HepG2 (cell line): Measurements from ENCODE around the gene CYP4F12. TPM values are rescaled to one million over a fixed set of nuclear protein-coding genes. Genes with fewer than 3 reads are reported as not detected.
A peak's percentile ranks its signal among the peaks of the same experiment; 100 is the strongest.

ENCODE experiments used
- ASH2L ChIP-seq: fragments of 300-600, 200-600 bp; sonication (generic); IDR thresholded peaks from 2 replicates; pipeline ENCODE4 v1.7.0; 2017; ENCODE audit warnings: low read depth, mild to moderate bottlenecking, moderate library complexity, mixed read lengths, low read length; ENCODE audit not compliant: insufficient read length
- ETS1 ChIP-seq: sonication (generic); formaldehyde crosslinking; IDR thresholded peaks from 2 replicates; pipeline ENCODE4 v1.4.0; 2020; ENCODE audit warnings: missing genetic modification reagents
- FOXK2 ChIP-seq: fragments of 450-650 bp; IDR thresholded peaks from 2 replicates; pipeline ENCODE4 v1.6.1; 2016
- GATAD2A ChIP-seq: IDR thresholded peaks from 2 replicates; pipeline ENCODE4 v1.6.1; 2016
- HBP1 ChIP-seq: IDR thresholded peaks from 2 replicates; pipeline ENCODE4 v1.6.1; 2016; ENCODE audit warnings: low read depth, control low read depth
- HDAC2 ChIP-seq: sonication (generic); formaldehyde crosslinking; IDR thresholded peaks from 2 replicates; pipeline ENCODE4 v1.4.0; 2020; ENCODE audit warnings: missing genetic modification reagents
- KMT2A ChIP-seq: sonication (generic); formaldehyde crosslinking; IDR thresholded peaks from 2 replicates; pipeline ENCODE4 v1.4.0; 2020; ENCODE audit warnings: missing genetic modification reagents
- NCOR1 ChIP-seq: fragments of 200-600 bp; sonication (generic); IDR thresholded peaks from 2 replicates; pipeline ENCODE4 v1.7.0; 2017; ENCODE audit warnings: antibody characterized with exemption, low read length, borderline replicate concordance
- PITX1 ChIP-seq: sonication (generic); formaldehyde crosslinking; IDR thresholded peaks from 2 replicates; pipeline ENCODE4 v1.5.1; 2020; ENCODE audit warnings: mild to moderate bottlenecking, missing genetic modification reagents
- SRSF1 ChIP-seq: fragments of 200-400 bp; formaldehyde crosslinking; optimal IDR thresholded peaks from 2 replicates; pipeline ENCODE3; 2017; ENCODE audit warnings: mild to moderate bottlenecking, low read depth, low read length, moderate library complexity
- TBX2 ChIP-seq: sonication (generic); formaldehyde crosslinking; IDR thresholded peaks from 2 replicates; pipeline ENCODE4 v1.5.0; 2020; ENCODE audit warnings: missing genetic modification reagents, mild to moderate bottlenecking, borderline replicate concordance
- ZBTB3 ChIP-seq: sonication (generic); formaldehyde crosslinking; IDR thresholded peaks from 2 replicates; pipeline ENCODE4 v1.4.0; 2020; ENCODE audit warnings: low read depth, mild to moderate bottlenecking, moderate library complexity, missing genetic modification reagents, borderline replicate concordance
- ZBTB34 ChIP-seq: sonication (generic); formaldehyde crosslinking; IDR thresholded peaks from 2 replicates; pipeline ENCODE4 v1.8.0; 2022; ENCODE audit warnings: mild to moderate bottlenecking, missing genetic modification reagents
- ZFX ChIP-seq: sonication (generic); formaldehyde crosslinking; IDR thresholded peaks from 2 replicates; pipeline ENCODE4 v1.4.0; 2020; ENCODE audit warnings: mild to moderate bottlenecking, low read depth, missing genetic modification reagents, moderate library complexity
- ZNF343 ChIP-seq: sonication (generic); formaldehyde crosslinking; IDR thresholded peaks from 2 replicates; pipeline ENCODE4 v1.4.0; 2020; ENCODE audit warnings: mild to moderate bottlenecking, missing genetic modification reagents
- ZNF350 ChIP-seq: sonication (generic); formaldehyde crosslinking; IDR thresholded peaks from 2 replicates; pipeline ENCODE4 v1.4.0; 2020; ENCODE audit warnings: mild to moderate bottlenecking, low read depth, missing genetic modification reagents, borderline replicate concordance
- ZNF710 ChIP-seq: sonication (generic); formaldehyde crosslinking; IDR thresholded peaks from 2 replicates; pipeline ENCODE4 v1.5.0; 2020; ENCODE audit warnings: mild to moderate bottlenecking, missing genetic modification reagents, borderline replicate concordance
- ZNF782 ChIP-seq: sonication (generic); formaldehyde crosslinking; IDR thresholded peaks from 2 replicates; pipeline ENCODE4 v1.4.0; 2020; ENCODE audit warnings: missing genetic modification reagents, mild to moderate bottlenecking, borderline replicate concordance
- ZNF83 ChIP-seq: sonication (generic); formaldehyde crosslinking; IDR thresholded peaks from 2 replicates; pipeline ENCODE4 v1.4.0; 2020; ENCODE audit warnings: missing genetic modification reagents, mild to moderate bottlenecking, borderline replicate concordance
- ZNF839 ChIP-seq: sonication (generic); formaldehyde crosslinking; IDR thresholded peaks from 2 replicates; pipeline ENCODE4 v1.4.0; 2020; ENCODE audit warnings: missing genetic modification reagents, mild to moderate bottlenecking, borderline replicate concordance
- ZXDC ChIP-seq: sonication (generic); formaldehyde crosslinking; IDR thresholded peaks from 2 replicates; pipeline ENCODE4 v1.5.0; 2020; ENCODE audit warnings: mild to moderate bottlenecking, missing genetic modification reagents
- polyA plus RNA-seq, 8 experiments: library from polyadenylated mRNA; depleted of rRNA in 3 of 8; stranded (reverse) in 7 of 8; unstranded in 1 of 8; fragments of >200 nt; fragmentation: Illumina TruSeq in 4 of 8; extraction: Trizol in 4 of 8; gene quantifications; 2 replicates each; pipeline versions ENCODE4 v1.2.1 to v1.2.3, GENCODE V29; 2011 to 2016; ENCODE audit warnings: low read depth in 4 of 8, missing spikeins in 1 of 8, mixed read lengths in 1 of 8; ENCODE audit not compliant: insufficient read depth in 1 of 8
- total RNA-seq, 5 experiments: library from RNA; depleted of rRNA; stranded (reverse); fragments of >200 nt; fragmentation: Illumina TruSeq; extraction: Trizol; gene quantifications; 2 replicates each; pipeline ENCODE4 v1.2.3, GENCODE V29; 2016; ENCODE audit warnings: low read depth in 1 of 5

The CYP4F12 gene
- total and polyA plus RNA-seq, 2 of the 13 experiments (the other 11 are each of a cell fraction or from before 2014, with no cell fraction given): 29.9 to 30.8 TPM

GRCh38 chr19:15673176-15673654, 328 bp downstream of the CYP4F12 start (continued):
- TF ChIP-seq KMT2A: 0 out of 2 replicates have a peak, but pooled peaks have one; percentile 27
- TF ChIP-seq ETS1 (CRISPR knock-in tag): no peak
- TF ChIP-seq ZNF710 (CRISPR knock-in tag): 0 out of 2 replicates have a peak, but pooled peaks have one; percentile 64
- TF ChIP-seq ZXDC: 0 out of 2 replicates have a peak, but pooled peaks have one; percentile 51
- peak; percentile 89 for TF ChIP-seq ZBTB34 (CRISPR knock-in tag)
- peak; percentile 41 for TF ChIP-seq ASH2L
- TF ChIP-seq GATAD2A (CRISPR knock-in tag): peak; percentile 70; the same call in 1 of the 2 replicates
- peak; percentile 63; the same call in 1 of the 2 replicates for TF ChIP-seq TBX2 (CRISPR knock-in tag)
- peak; percentile 35; the same call in 1 of the 2 replicates for TF ChIP-seq ZNF350 (CRISPR knock-in tag)
- TF ChIP-seq HBP1: no peak
- peak; percentile 47; the same call in 1 of the 2 replicates for TF ChIP-seq HDAC2 (CRISPR knock-in tag)
- no peak for TF ChIP-seq ZBTB3 (CRISPR knock-in tag)
- peak; percentile 82 for TF ChIP-seq FOXK2
- TF ChIP-seq SRSF1: no peak
- TF ChIP-seq ZNF839 (CRISPR knock-in tag): 0 out of 2 replicates have a peak, but pooled peaks have one; percentile 22
- TF ChIP-seq PITX1 (CRISPR knock-in tag): peak; percentile 82
- peak; percentile 68; the same call in 1 of the 2 replicates for TF ChIP-seq NCOR1
- TF ChIP-seq ZNF782 (CRISPR knock-in tag): no peak
- 0 out of 2 replicates have a peak, but pooled peaks have one; percentile 50 for TF ChIP-seq ZNF83 (CRISPR knock-in tag)
- peak; percentile 53 for TF ChIP-seq ZFX (CRISPR knock-in tag)
- TF ChIP-seq ZNF343: no peak
